PFSK-1 (cell line): ENCODE measurements around the gene OSBPL9.

Experiments
- FOXP2 ChIP-seq: optimal IDR thresholded peaks from 2 replicates; pipeline ENCODE3; 2011; ENCODE audit warnings: borderline replicate concordance, control low read depth, inconsistent platforms; ENCODE audit not compliant: insufficient read depth; ENCODE audit errors: extremely low read length, extremely low read depth
- POLR2AphosphoS5 ChIP-seq: IDR thresholded peaks from 2 replicates; pipeline ENCODE4 v1.6.1; 2012; ENCODE audit warnings: low read depth, mild to moderate bottlenecking, control low read depth, low read length, moderate library complexity
- SIN3A ChIP-seq: IDR thresholded peaks from 2 replicates; pipeline ENCODE4 v1.6.1; 2012; ENCODE audit warnings: mild to moderate bottlenecking, low read length, moderate library complexity, borderline replicate concordance; ENCODE audit not compliant: insufficient read depth
- TAF1 ChIP-seq: IDR thresholded peaks from 2 replicates; pipeline ENCODE4 v1.6.1; 2012; ENCODE audit warnings: low read length, control low read depth, borderline replicate concordance; ENCODE audit not compliant: insufficient read depth
- TF ChIP-seq, protein P1 (sequence below), 2 experiments: IDR thresholded peaks; 2 replicates each; pipeline versions ENCODE4 v1.6.1 to v1.8.0; 2011 to 2012; ENCODE audit warnings: low read depth in 2 of 2, low read length in 2 of 2, control low read depth in 1 of 2, inconsistent platforms in 1 of 2, mild to moderate bottlenecking in 1 of 2, moderate library complexity in 1 of 2; ENCODE audit not compliant: insufficient read depth in 1 of 2

DNA sequence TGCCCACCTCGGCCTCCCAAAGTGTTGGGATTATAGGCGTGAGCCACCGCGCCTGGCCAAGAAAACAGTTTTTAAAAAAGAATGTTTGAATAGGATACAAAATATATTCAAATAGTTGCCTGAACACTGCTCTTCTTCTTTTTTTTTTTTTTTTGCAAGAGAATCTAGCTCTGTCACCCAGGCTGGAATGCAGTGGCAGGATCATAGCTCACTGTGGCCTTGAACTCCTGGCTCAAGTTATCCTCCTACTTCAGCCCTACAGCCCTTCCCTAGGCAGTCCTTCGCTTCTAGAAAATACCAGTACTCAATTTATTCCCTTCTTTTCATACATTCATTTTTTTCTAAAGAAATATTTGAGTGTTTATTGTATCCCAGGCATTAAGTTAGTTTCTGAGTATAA, 67.9 kb downstream of the OSBPL9 start:
- TF ChIP-seq FOXP2 (no peak), POLR2AphosphoS5 (no peak), SIN3A (no peak), TAF1 (no peak)
- TF ChIP-seq, protein P1, sequence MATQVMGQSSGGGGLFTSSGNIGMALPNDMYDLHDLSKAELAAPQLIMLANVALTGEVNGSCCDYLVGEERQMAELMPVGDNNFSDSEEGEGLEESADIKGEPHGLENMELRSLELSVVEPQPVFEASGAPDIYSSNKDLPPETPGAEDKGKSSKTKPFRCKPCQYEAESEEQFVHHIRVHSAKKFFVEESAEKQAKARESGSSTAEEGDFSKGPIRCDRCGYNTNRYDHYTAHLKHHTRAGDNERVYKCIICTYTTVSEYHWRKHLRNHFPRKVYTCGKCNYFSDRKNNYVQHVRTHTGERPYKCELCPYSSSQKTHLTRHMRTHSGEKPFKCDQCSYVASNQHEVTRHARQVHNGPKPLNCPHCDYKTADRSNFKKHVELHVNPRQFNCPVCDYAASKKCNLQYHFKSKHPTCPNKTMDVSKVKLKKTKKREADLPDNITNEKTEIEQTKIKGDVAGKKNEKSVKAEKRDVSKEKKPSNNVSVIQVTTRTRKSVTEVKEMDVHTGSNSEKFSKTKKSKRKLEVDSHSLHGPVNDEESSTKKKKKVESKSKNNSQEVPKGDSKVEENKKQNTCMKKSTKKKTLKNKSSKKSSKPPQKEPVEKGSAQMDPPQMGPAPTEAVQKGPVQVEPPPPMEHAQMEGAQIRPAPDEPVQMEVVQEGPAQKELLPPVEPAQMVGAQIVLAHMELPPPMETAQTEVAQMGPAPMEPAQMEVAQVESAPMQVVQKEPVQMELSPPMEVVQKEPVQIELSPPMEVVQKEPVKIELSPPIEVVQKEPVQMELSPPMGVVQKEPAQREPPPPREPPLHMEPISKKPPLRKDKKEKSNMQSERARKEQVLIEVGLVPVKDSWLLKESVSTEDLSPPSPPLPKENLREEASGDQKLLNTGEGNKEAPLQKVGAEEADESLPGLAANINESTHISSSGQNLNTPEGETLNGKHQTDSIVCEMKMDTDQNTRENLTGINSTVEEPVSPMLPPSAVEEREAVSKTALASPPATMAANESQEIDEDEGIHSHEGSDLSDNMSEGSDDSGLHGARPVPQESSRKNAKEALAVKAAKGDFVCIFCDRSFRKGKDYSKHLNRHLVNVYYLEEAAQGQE (IDR thresholded peaks at IDR 0.05; ENCODE audit: insufficient read depth in 1 of 2, low read depth in 2 of 2, low read length in 2 of 2), result no peak
